Mesenchymal stem cell (in vitro differentiated cells and primary cell): ENCODE data around the gene MAPKBP1.
"Not testable (repeated sequence)": the region's sequence is repeated elsewhere in the genome, so short reads cannot be mapped to it uniquely, and the experiment has no call there.

Source experiments
- DNase-seq: peaks from one replicate; pipeline ENCODE4 v3.0.0-alpha.2; 2013
- H2AFZ ChIP-seq: one replicate; pipeline ENCODE4 v1.6.1; 2013; ENCODE audit warnings: low read depth, mild to moderate bottlenecking, control low read depth, inconsistent platforms, low read length, moderate library complexity
- H2AK5ac ChIP-seq: 2 replicates; pipeline ENCODE4 v1.6.1; 2013; ENCODE audit warnings: low read length, moderate library complexity, mild to moderate bottlenecking, inconsistent platforms; ENCODE audit not compliant: severe bottlenecking
- H2BK120ac ChIP-seq: one replicate; pipeline ENCODE4 v1.6.1; 2013; ENCODE audit warnings: low read depth, mild to moderate bottlenecking, inconsistent platforms, low read length, moderate library complexity
- H2BK12ac ChIP-seq, 2 experiments: one replicate each; pipeline ENCODE4 v1.6.1; 2013; ENCODE audit warnings: inconsistent platforms in 2 of 2, low read length in 2 of 2, mild to moderate bottlenecking in 2 of 2, moderate library complexity in 2 of 2, control low read depth in 1 of 2
- H2BK15ac ChIP-seq: one replicate; pipeline ENCODE4 v1.6.1; 2013; ENCODE audit warnings: mild to moderate bottlenecking, low read depth, inconsistent platforms; ENCODE audit not compliant: poor library complexity, severe bottlenecking
- H2BK5ac ChIP-seq: 2 replicates; pipeline ENCODE4 v1.6.1; 2013; ENCODE audit warnings: low read depth, mild to moderate bottlenecking, low read length, control low read depth, inconsistent platforms; ENCODE audit not compliant: poor library complexity, severe bottlenecking
- H3K14ac ChIP-seq, 2 experiments: one replicate each; pipeline ENCODE4 v1.6.1; 2013; ENCODE audit warnings: inconsistent platforms in 2 of 2, low read length in 2 of 2, control low read depth in 1 of 2, mild to moderate bottlenecking in 1 of 2, moderate library complexity in 1 of 2
- H3K18ac ChIP-seq, 2 experiments: one replicate each; pipeline ENCODE4 v1.6.1; 2013; ENCODE audit warnings: inconsistent platforms in 2 of 2, low read length in 2 of 2, control low read depth in 1 of 2, low read depth in 1 of 2, mild to moderate bottlenecking in 1 of 2
- H3K23ac ChIP-seq, 2 experiments: one replicate each; pipeline ENCODE4 v1.6.1; 2013; ENCODE audit warnings: inconsistent platforms in 2 of 2, low read length in 2 of 2, mild to moderate bottlenecking in 2 of 2, moderate library complexity in 2 of 2, control low read depth in 1 of 2
- H3K27ac ChIP-seq: 2 replicates; pipeline ENCODE4 v1.5.1; 2013; ENCODE audit warnings: mild to moderate bottlenecking, moderate library complexity, low read length, control low read depth, inconsistent platforms; ENCODE audit not compliant: poor library complexity, severe bottlenecking
- H3K27me3 ChIP-seq, 2 experiments: 2 replicates each; pipeline versions ENCODE4 v1.6.1 to v1.7.0; 2013; ENCODE audit warnings: low read length in 2 of 2, mild to moderate bottlenecking in 2 of 2, moderate library complexity in 2 of 2, control low read depth in 1 of 2, inconsistent platforms in 1 of 2; ENCODE audit not compliant: control insufficient read depth in 1 of 2, insufficient read depth in 1 of 2
- H3K36me3 ChIP-seq, 2 experiments: 2 replicates each; pipeline versions ENCODE4 v1.6.1 to v1.7.0; 2013; ENCODE audit warnings: low read length in 2 of 2, control low read depth in 1 of 2, inconsistent platforms in 1 of 2, low read depth in 1 of 2, mild to moderate bottlenecking in 1 of 2; ENCODE audit not compliant: insufficient read depth in 2 of 2, control insufficient read depth in 1 of 2
- H3K4ac ChIP-seq, 2 experiments: one replicate each; pipeline ENCODE4 v1.6.1; 2013; ENCODE audit warnings: inconsistent platforms in 2 of 2, low read length in 2 of 2, mild to moderate bottlenecking in 2 of 2, moderate library complexity in 2 of 2, control low read depth in 1 of 2, low read depth in 1 of 2
- H3K4me1 ChIP-seq: 2 replicates; pipeline ENCODE4 v1.6.1; 2013; ENCODE audit warnings: low read depth, low read length, control low read depth; ENCODE audit not compliant: control insufficient read depth, insufficient read depth
- H3K4me2 ChIP-seq: 2 replicates; pipeline ENCODE4 v1.6.1; 2013; ENCODE audit warnings: low read length, mild to moderate bottlenecking, inconsistent platforms; ENCODE audit not compliant: poor library complexity, severe bottlenecking
- H3K4me3 ChIP-seq, 2 experiments: 2 replicates each; pipeline versions ENCODE4 v1.5.1 to v1.7.0; 2013; ENCODE audit warnings: low read length in 2 of 2, mild to moderate bottlenecking in 2 of 2, control low read depth in 1 of 2, low read depth in 1 of 2; ENCODE audit not compliant: insufficient read depth in 1 of 2
- H3K79me1 ChIP-seq: replicated peaks from 2 replicates; pipeline ENCODE4 v1.6.1; 2013; ENCODE audit warnings: mild to moderate bottlenecking, control low read depth, low read length, inconsistent platforms; ENCODE audit not compliant: poor library complexity, severe bottlenecking
- H3K9ac ChIP-seq: 2 replicates; pipeline ENCODE4 v1.7.0; 2013; ENCODE audit warnings: mild to moderate bottlenecking, low read length, moderate library complexity
- H3K9me3 ChIP-seq: 2 replicates; pipeline ENCODE4 v1.7.0; 2013; ENCODE audit warnings: mild to moderate bottlenecking, low read length; ENCODE audit not compliant: control insufficient read depth
- H4K8ac ChIP-seq: one replicate; pipeline ENCODE4 v1.6.1; 2013; ENCODE audit warnings: inconsistent platforms, mild to moderate bottlenecking, low read length, moderate library complexity
- H4K91ac ChIP-seq: one replicate; pipeline ENCODE4 v1.6.1; 2013; ENCODE audit warnings: mild to moderate bottlenecking, low read length, inconsistent platforms
- WGBS: methylation state at CpG from one replicate; pipeline ENCODE4 v1.1.7; 2013; ENCODE audit warnings: mixed read lengths; 5-methylcytosine and 5-hydroxymethylcytosine counted together

Gene MAPKBP1

DNA sequence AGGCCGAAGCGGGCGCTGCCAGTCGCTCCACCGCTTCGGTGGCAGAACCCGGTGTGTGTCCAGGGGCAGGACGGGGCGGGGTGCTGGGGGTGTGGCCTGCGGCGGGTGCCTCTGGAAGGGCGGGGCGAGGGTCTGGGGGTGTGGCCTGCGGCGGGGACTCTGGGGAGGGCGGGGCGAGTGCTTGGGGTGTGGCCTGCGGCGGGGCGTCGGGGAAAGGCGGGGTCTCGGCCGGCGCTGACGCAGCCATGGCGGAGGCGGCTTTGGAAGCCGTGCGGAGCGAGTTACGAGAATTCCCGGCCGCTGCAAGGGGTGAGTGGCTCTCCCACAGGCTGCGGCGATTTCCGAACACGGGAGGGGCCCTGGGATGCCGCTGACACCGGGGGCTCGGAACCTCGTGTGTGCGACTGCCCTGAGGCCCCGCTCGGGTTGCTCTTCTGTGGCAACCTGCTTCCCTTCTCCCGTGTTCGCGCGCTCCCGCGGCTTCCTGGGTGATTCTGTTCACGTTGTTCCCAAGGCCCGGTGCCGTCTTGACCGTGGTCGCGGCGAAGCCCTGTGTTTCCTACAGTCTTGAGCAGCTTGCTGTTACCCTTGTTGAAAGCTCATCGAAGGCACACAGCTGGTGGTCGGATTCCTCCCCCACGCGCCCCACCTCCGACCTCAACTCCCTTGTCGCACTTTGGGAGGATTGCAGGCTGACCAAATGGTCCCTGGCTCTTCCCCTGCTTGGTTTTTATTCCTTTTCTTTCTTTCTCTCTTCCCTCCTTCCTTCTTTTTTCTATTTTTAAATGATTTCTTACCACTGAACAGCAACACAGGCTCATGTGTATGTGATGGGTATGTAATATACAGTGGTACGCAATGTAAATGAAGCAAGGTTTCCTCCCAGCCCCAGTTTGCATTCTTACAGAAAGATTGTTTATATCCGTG, 53.9 kb downstream of the MAPKBP1 start, which contains the start of gene JMJD7:
TSS of gene JMJD7 (plus strand) at position 213 of the 927 bp plus-strand sequence. CDS start at position 246, 33 bp downstream.
- WGBS, result 1% methylated on average over 63 of the region's 66 CpGs
- Histone ChIP-seq H3K36me3 (peaks cover 37 to 57% of the 10 kb centered on the region in 2 experiments), H3K4me1 (peaks cover 19% of the 10 kb centered on the region), H3K4me2 (peak within 1 kb of the TSS; percentile 92), H3K23ac (peak within 1 kb of the TSS in 1 of 2 experiments; percentile 51), H2BK12ac (peak within 1 kb of the TSS in 1 of 2 experiments; percentile 54), H2AK5ac (no peak within 1 kb of the TSS), H3K18ac (peak within 1 kb of the TSS in 1 of 2 experiments; percentile 70), H3K27ac (no peak within 1 kb of the TSS), H2BK15ac (peak within 1 kb of the TSS; percentile 68), H3K9ac (peak within 1 kb of the TSS; percentile 94), H3K79me1 (peaks cover 7% of the 10 kb centered on the region), H4K91ac (peak within 1 kb of the TSS; percentile 29), H3K27me3 (no peaks in the 10 kb centered on the region), H3K14ac (peak within 1 kb of the TSS in 1 of 2 experiments; percentile 88), H2AFZ (peak within 1 kb of the TSS; percentile 83), H3K4ac (peak within 1 kb of the TSS; percentile 2 to 54), H2BK120ac (no peak within 1 kb of the TSS), H3K4me3 (peak within 1 kb of the TSS; percentile 74 to 98), H2BK5ac (no peak within 1 kb of the TSS), H4K8ac (peak within 1 kb of the TSS; percentile 38), H3K9me3 (no peaks in the 10 kb centered on the region)
- DNase-seq, result peak; percentile 86

DNA sequence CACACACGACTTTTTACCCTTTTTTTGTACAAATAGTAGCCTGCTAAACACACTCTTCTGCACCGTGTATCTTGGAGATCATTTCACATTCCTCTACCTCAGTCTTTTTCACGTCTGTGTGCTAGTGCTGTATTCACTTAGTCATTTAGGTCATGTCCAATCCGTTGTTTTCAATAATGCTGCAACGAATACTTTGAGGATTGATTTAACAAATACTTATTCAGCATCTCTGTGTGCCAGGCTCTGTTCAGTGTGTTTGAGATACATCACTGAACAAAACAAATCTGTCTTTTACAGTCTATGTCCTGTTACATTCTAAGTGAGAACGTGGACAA, 54.5 kb downstream of the MAPKBP1 start:
- H2AK5ac ChIP-seq, result no peak overlapping the region
- H3K4me1 ChIP-seq, result peaks cover 19% of the 10 kb centered on the region
- H2BK15ac ChIP-seq, result no peak overlapping the region
- no peak overlapping the region for H4K91ac ChIP-seq
- peak overlapping the region in 1 of 2 experiments; percentile 98 for H3K4me3 ChIP-seq
- no peak overlapping the region for H3K14ac ChIP-seq
- H2BK120ac ChIP-seq, result no peak overlapping the region
- peaks cover 30 to 51% of the 10 kb centered on the region in 2 experiments for H3K36me3 ChIP-seq
- no peaks in the 10 kb centered on the region for H3K27me3 ChIP-seq
- no peak overlapping the region for H2AFZ ChIP-seq
- DNase-seq, result no peak
- H3K4me2 ChIP-seq, result peak overlapping the region; percentile 84
- no peak overlapping the region for H3K4ac ChIP-seq
- no peak overlapping the region for H2BK12ac ChIP-seq
- H3K18ac ChIP-seq, result no peak overlapping the region
- no peak overlapping the region for H2BK5ac ChIP-seq
- H4K8ac ChIP-seq, result no peak overlapping the region
- H3K9me3 ChIP-seq, result no peaks in the 10 kb centered on the region
- no peak overlapping the region for H3K27ac ChIP-seq
- H3K79me1 ChIP-seq, result peaks cover 8% of the 10 kb centered on the region
- H3K9ac ChIP-seq, result peak overlapping the region; percentile 94
- no peak overlapping the region for H3K23ac ChIP-seq
- 30% methylated on average over 5 of the region's 6 CpGs for WGBS

DNA sequence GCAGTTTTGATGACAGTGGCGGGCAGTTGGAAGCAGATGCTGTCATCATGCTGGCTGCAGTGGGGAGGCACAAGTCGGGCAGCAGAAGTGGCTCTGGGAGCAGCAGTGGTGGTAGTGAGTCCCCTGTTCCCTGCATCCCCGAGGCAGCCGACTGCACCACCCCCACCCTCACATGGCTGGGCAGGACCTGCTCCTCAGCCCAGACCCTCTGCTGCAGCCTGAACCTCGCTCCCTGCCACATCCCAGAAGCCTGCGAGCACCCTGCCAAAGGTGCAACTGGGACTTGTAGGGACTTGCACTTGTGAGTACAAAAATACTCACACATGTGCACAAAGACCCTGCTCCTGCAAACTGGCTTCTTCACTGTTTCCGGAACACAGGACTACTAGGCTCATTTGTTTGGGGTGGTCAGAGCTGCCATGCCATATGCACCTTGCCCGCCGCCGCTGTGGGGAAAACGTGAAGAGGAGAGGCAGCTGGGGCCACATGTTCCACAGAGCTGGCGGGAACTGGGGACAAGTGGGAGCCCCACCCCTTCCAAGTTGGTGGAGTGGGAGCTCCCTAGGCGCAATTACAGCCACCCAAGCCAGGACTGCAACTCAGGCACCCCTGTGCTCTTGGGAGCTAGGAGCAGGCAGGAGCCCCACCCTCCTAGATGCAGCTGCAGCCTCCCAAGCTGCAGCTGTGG, 55.8 kb downstream of the MAPKBP1 start:
- Histone ChIP-seq H3K23ac (no peak overlapping the region), H3K18ac (no peak overlapping the region), H2BK120ac (no peak overlapping the region), H3K9me3 (no peaks in the 10 kb centered on the region), H3K27ac (no peak overlapping the region), H2AFZ (no peak overlapping the region), H2BK5ac (no peak overlapping the region), H3K14ac (no peak overlapping the region), H3K27me3 (no peaks in the 10 kb centered on the region), H4K91ac (no peak overlapping the region), H2AK5ac (no peak overlapping the region), H2BK12ac (no peak overlapping the region), H3K9ac (no peak overlapping the region), H3K4me2 (no peak overlapping the region), H4K8ac (no peak overlapping the region), H3K79me1 (peaks cover 14% of the 10 kb centered on the region), H3K4me3 (no peak overlapping the region), H3K36me3 (peaks cover 19 to 45% of the 10 kb centered on the region in 2 experiments), H3K4me1 (peaks cover 18% of the 10 kb centered on the region), H2BK15ac (no peak overlapping the region), H3K4ac (no peak overlapping the region)
- WGBS, result 96% methylated on average over 13 of the region's 13 CpGs
- DNase-seq, result no peak

DNA sequence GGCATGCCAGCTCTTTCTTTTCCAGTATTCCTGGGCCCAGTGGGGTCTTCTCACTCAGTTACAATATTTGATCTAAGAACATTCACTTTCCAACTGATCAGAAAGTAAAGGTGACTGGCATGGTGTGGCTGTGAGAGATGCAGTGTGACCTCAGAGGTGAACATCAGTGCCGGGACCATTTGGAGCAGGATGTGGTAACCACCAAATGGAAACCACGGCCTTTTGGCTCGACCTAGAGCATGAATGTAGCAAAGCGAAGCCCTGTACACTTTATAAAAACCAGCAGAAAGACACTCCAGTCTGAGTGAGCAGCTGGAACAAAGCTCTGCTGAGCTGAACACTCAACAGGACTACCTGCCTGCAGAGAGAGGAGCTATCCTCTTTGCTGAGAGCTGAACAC, 57.0 kb downstream of the MAPKBP1 start:
- peaks cover 9 to 42% of the 10 kb centered on the region in 2 experiments for H3K36me3 ChIP-seq
- H4K8ac ChIP-seq, result not testable (repeated sequence)
- WGBS, result 84% methylated on average over 4 of the region's 4 CpGs

More for the DNA sequence above, 57.0 kb downstream of the MAPKBP1 start:
- H3K27me3 ChIP-seq, H2BK15ac ChIP-seq, H3K4ac ChIP-seq, H3K18ac ChIP-seq, H3K9me3 ChIP-seq, DNase-seq, H3K27ac ChIP-seq, H4K91ac ChIP-seq, H3K14ac ChIP-seq, H2AFZ ChIP-seq, H3K23ac ChIP-seq, H3K4me2 ChIP-seq, H3K9ac ChIP-seq, H2BK120ac ChIP-seq, H2BK5ac ChIP-seq, H2BK12ac ChIP-seq, H3K4me3 ChIP-seq, H2AK5ac ChIP-seq: not testable (repeated sequence)
- Histone ChIP-seq H3K4me1 (peaks cover 15% of the 10 kb centered on the region), H3K79me1 (peaks cover 14% of the 10 kb centered on the region)
